ENCODE results near the gene DENR. TPM values are rescaled to one million over a fixed set of nuclear protein-coding genes. Genes with fewer than 3 reads are reported as not detected.

DENR gene
- total RNA-seq, 1 donor from 2014 or later, result 62.4 TPM

- H3K27me3 ChIP-seq (ENCODE audit: control insufficient read depth, insufficient read depth, low read length), result no peaks in the 10 kb centered on the region
- no peak for DNase-seq (ENCODE audit: low read depth)
Measured at GRCh38 chr12:122753319-122753650, 661 bp downstream of the DENR start.

GRCh38 chr12:122754790-122755189 is 2.2 kb downstream of the DENR start:
- no peak overlapping the region for H3K4me3 ChIP-seq (ENCODE audit: low read depth, low read length)
- no peaks in the 10 kb centered on the region for H3K27me3 ChIP-seq (ENCODE audit: control insufficient read depth, insufficient read depth, low read length)
- no peak for DNase-seq (ENCODE audit: low read depth)
- TF ChIP-seq CTCF (IDR thresholded peaks at IDR 0.05; ENCODE audit: insufficient read depth, low read length, poor library complexity, severe bottlenecking), result no peak
- H3K36me3 ChIP-seq (ENCODE audit: control insufficient read depth, insufficient read depth, low read length), result no peaks in the 10 kb centered on the region

More at GRCh38 chr12:122753319-122753650, 661 bp downstream of the DENR start:
- no peak for TF ChIP-seq CTCF (IDR thresholded peaks at IDR 0.05; ENCODE audit: insufficient read depth, low read length, poor library complexity, severe bottlenecking)
- peak overlapping the region; percentile 82 for H3K4me3 ChIP-seq (ENCODE audit: low read depth, low read length)
- no peaks in the 10 kb centered on the region for H3K36me3 ChIP-seq (ENCODE audit: control insufficient read depth, insufficient read depth, low read length)

GRCh38 chr12:122757568-122757967 is 4.9 kb downstream of the DENR start:
- no peak for DNase-seq (ENCODE audit: low read depth)
- no peaks in the 10 kb centered on the region for H3K27me3 ChIP-seq (ENCODE audit: control insufficient read depth, insufficient read depth, low read length)
- H3K36me3 ChIP-seq (ENCODE audit: control insufficient read depth, insufficient read depth, low read length), result no peaks in the 10 kb centered on the region
- no peak overlapping the region for H3K4me3 ChIP-seq (ENCODE audit: low read depth, low read length)
- no peak for TF ChIP-seq CTCF (IDR thresholded peaks at IDR 0.05; ENCODE audit: insufficient read depth, low read length, poor library complexity, severe bottlenecking)

GRCh38 chr12:122785503-122785902 is 32.9 kb downstream of the DENR start:
- no peaks in the 10 kb centered on the region for H3K27me3 ChIP-seq (ENCODE audit: control insufficient read depth, insufficient read depth, low read length)
- no peak for TF ChIP-seq CTCF (IDR thresholded peaks at IDR 0.05; ENCODE audit: insufficient read depth, low read length, poor library complexity, severe bottlenecking)
- no peak for DNase-seq (ENCODE audit: low read depth)
- no peaks in the 10 kb centered on the region for H3K36me3 ChIP-seq (ENCODE audit: control insufficient read depth, insufficient read depth, low read length)
- H3K4me3 ChIP-seq (ENCODE audit: low read depth, low read length), result no peak overlapping the region

- Histone ChIP-seq H3K27me3 (ENCODE audit: control insufficient read depth, insufficient read depth, low read length) (no peaks in the 10 kb centered on the region), H3K4me3 (ENCODE audit: low read depth, low read length) (no peak overlapping the region), H3K36me3 (ENCODE audit: control insufficient read depth, insufficient read depth, low read length) (no peaks in the 10 kb centered on the region)
- no peak for DNase-seq (ENCODE audit: low read depth)
- TF ChIP-seq CTCF (IDR thresholded peaks at IDR 0.05; ENCODE audit: insufficient read depth, low read length, poor library complexity, severe bottlenecking), result no peak
Measured at GRCh38 chr12:122788387-122788786, 35.8 kb downstream of the DENR start.

- DNase-seq (ENCODE audit: low read depth), result no peak
- TF ChIP-seq CTCF (IDR thresholded peaks at IDR 0.05; ENCODE audit: insufficient read depth, low read length, poor library complexity, severe bottlenecking), result no peak
- H3K36me3 ChIP-seq (ENCODE audit: control insufficient read depth, insufficient read depth, low read length), result no peaks in the 10 kb centered on the region
- no peak overlapping the region for H3K4me3 ChIP-seq (ENCODE audit: low read depth, low read length)
- no peaks in the 10 kb centered on the region for H3K27me3 ChIP-seq (ENCODE audit: control insufficient read depth, insufficient read depth, low read length)
Measured at GRCh38 chr12:122789637-122790036, 37.0 kb downstream of the DENR start.
